Hepatocyte (in vitro differentiated cells): ENCODE results near the gene DGAT2. TPM values are rescaled to one million over a fixed set of nuclear protein-coding genes. Genes with fewer than 3 reads are reported as not detected.

Source experiments
- DNase-seq: peaks from one replicate; pipeline ENCODE4 v3.0.0-alpha.2; 2016; ENCODE audit warnings: low spot score
- H2AFZ ChIP-seq: fragments of 200-600 bp; sonication (generic); 2 replicates; pipeline ENCODE4 v1.6.0; 2016; ENCODE audit warnings: antibody characterized with exemption, mild to moderate bottlenecking
- H3K27ac ChIP-seq: fragments of 200-600 bp; sonication (generic); 2 replicates; pipeline ENCODE4 v1.5.1; 2016; ENCODE audit warnings: mild to moderate bottlenecking
- H3K27me3 ChIP-seq: fragments of 200-600 bp; sonication (generic); 2 replicates; pipeline ENCODE4 v1.6.1; 2016
- H3K36me3 ChIP-seq: fragments of 200-600 bp; sonication (generic); replicated peaks from 2 replicates; pipeline ENCODE4 v1.5.1; 2016; ENCODE audit warnings: low read depth; ENCODE audit not compliant: insufficient read depth
- H3K4me1 ChIP-seq: fragments of 200-600 bp; sonication (generic); 2 replicates; pipeline ENCODE4 v1.5.1; 2016; ENCODE audit warnings: mild to moderate bottlenecking, moderate library complexity; ENCODE audit not compliant: insufficient read depth
- H3K4me2 ChIP-seq: fragments of 200-600 bp; sonication (generic); 2 replicates; pipeline ENCODE4 v1.6.0; 2016
- H3K4me3 ChIP-seq: fragments of 200-600 bp; sonication (generic); 2 replicates; pipeline ENCODE4 v1.5.1; 2016; ENCODE audit warnings: mild to moderate bottlenecking
- H3K79me2 ChIP-seq: fragments of 200-600 bp; sonication (generic); 2 replicates; pipeline ENCODE4 v1.6.0; 2017; ENCODE audit warnings: mild to moderate bottlenecking
- H3K9me2 ChIP-seq: fragments of 200-600 bp; sonication (generic); replicated peaks from 2 replicates; pipeline ENCODE4 v1.6.0; 2017; ENCODE audit warnings: mild to moderate bottlenecking; ENCODE audit not compliant: insufficient read depth
- H3K9me3 ChIP-seq: fragments of 200-600 bp; sonication (generic); 2 replicates; pipeline ENCODE4 v1.5.1; 2016; ENCODE audit warnings: low read depth, mild to moderate bottlenecking
- H4K20me1 ChIP-seq: fragments of 200-600 bp; sonication (generic); 2 replicates; pipeline ENCODE4 v1.6.0; 2016; ENCODE audit warnings: mild to moderate bottlenecking; ENCODE audit not compliant: insufficient read depth, poor library complexity, severe bottlenecking
- EZH2 ChIP-seq: fragments of 200-600 bp; sonication (generic); IDR thresholded peaks from 2 replicates; pipeline ENCODE4 v1.6.1; 2016; ENCODE audit warnings: antibody characterized with exemption, mild to moderate bottlenecking, borderline replicate concordance
- EZH2phosphoT487 ChIP-seq: fragments of 200-600 bp; sonication (generic); IDR thresholded peaks from one replicate; pipeline ENCODE4 v1.6.1; 2018; ENCODE audit warnings: antibody characterized with exemption, mild to moderate bottlenecking, low read depth, moderate library complexity; ENCODE audit not compliant: unreplicated experiment, severe bottlenecking
- WGBS: methylation state at CpG from one replicate; pipeline ENCODE4 v1.1.6; 2016; ENCODE audit warnings: low lambda C conversion rate; ENCODE audit errors: missing lambda C conversion rate; 5-methylcytosine and 5-hydroxymethylcytosine counted together
- polyA plus RNA-seq: library from polyadenylated mRNA; unstranded; fragments of >200 nt; fragmentation: Nextera tagmentation; extraction: Ambion mirVana; gene quantifications from 2 replicates; pipeline ENCODE4 v1.2.1, GENCODE V29; 2016
- small RNA-seq: library from RNA; depleted of rRNA; stranded (forward); fragments of <200 nt; gene quantifications from one replicate; pipeline ENCODE3, GENCODE V24; 2014
- total RNA-seq: library from RNA; depleted of rRNA; stranded (reverse); fragments of >200 nt; gene quantifications from 2 replicates; pipeline ENCODE4 v1.2.3, GENCODE V29; 2014
- TF ChIP-seq, protein P1 (sequence below): fragments of 200-600 bp; sonication (generic); IDR thresholded peaks from 2 replicates; pipeline ENCODE4 v1.5.1; 2016; ENCODE audit warnings: antibody characterized with exemption, mild to moderate bottlenecking; ENCODE audit not compliant: poor library complexity

DGAT2 gene
- total and polyA plus RNA-seq, 2 experiments from 2014 or later = 55.6 to 60.5 TPM

DNA sequence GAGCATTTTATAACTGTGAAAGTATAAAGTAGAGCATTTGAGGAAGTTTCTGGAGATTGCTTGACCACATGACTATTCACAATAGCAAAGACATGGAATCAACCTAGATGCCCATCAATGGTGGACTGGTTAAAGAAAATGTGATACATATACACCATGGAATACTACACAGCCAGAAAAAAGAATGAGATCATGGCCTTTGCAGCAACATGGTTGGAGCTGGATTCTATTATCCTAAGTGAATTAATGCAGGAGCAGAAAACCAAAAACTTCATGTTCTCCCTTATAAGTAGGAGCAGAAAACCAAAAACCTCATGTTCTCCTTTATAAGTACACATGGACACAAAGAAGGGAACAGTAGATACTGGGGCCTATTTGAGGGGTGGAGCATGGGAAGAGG is 76.7 kb downstream of the DGAT2 start:
- Histone ChIP-seq H3K36me3 (no peaks in the 10 kb centered on the region), H3K9me2 (no peaks in the 10 kb centered on the region), H4K20me1 (no peaks in the 10 kb centered on the region), H3K4me1 (no peaks in the 10 kb centered on the region), H3K27ac (no peak overlapping the region), H3K79me2 (peaks cover 71% of the 10 kb centered on the region), H3K9me3 (no peaks in the 10 kb centered on the region), H2AFZ (no peak overlapping the region), H3K4me2 (no peak overlapping the region), H3K4me3 (no peak overlapping the region), H3K27me3 (no peaks in the 10 kb centered on the region)
- TF ChIP-seq, protein P1, sequence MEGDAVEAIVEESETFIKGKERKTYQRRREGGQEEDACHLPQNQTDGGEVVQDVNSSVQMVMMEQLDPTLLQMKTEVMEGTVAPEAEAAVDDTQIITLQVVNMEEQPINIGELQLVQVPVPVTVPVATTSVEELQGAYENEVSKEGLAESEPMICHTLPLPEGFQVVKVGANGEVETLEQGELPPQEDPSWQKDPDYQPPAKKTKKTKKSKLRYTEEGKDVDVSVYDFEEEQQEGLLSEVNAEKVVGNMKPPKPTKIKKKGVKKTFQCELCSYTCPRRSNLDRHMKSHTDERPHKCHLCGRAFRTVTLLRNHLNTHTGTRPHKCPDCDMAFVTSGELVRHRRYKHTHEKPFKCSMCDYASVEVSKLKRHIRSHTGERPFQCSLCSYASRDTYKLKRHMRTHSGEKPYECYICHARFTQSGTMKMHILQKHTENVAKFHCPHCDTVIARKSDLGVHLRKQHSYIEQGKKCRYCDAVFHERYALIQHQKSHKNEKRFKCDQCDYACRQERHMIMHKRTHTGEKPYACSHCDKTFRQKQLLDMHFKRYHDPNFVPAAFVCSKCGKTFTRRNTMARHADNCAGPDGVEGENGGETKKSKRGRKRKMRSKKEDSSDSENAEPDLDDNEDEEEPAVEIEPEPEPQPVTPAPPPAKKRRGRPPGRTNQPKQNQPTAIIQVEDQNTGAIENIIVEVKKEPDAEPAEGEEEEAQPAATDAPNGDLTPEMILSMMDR = no peak
- TF ChIP-seq EZH2phosphoT487 = no peak
- TF ChIP-seq EZH2 = no peak
- no peak for DNase-seq

- Histone ChIP-seq H3K4me3 (no peak overlapping the region), H3K9me2 (no peaks in the 10 kb centered on the region), H3K27ac (no peak overlapping the region), H3K36me3 (no peaks in the 10 kb centered on the region), H2AFZ (no peak overlapping the region), H3K4me2 (no peak overlapping the region), H3K79me2 (peaks cover 58% of the 10 kb centered on the region), H4K20me1 (no peaks in the 10 kb centered on the region), H3K9me3 (no peaks in the 10 kb centered on the region), H3K27me3 (no peaks in the 10 kb centered on the region), H3K4me1 (peaks cover 4% of the 10 kb centered on the region)
- TF ChIP-seq EZH2phosphoT487 = no peak
- TF ChIP-seq, protein P1 = no peak
- no peak for TF ChIP-seq EZH2
- no peak for DNase-seq
Measured at GRCh38 chr11:75849894-75850293, 81.3 kb downstream of the DGAT2 start.

- Histone ChIP-seq H3K4me1 (peaks cover 4% of the 10 kb centered on the region), H3K4me3 (no peak overlapping the region), H3K9me3 (no peaks in the 10 kb centered on the region), H3K4me2 (no peak overlapping the region), H4K20me1 (no peaks in the 10 kb centered on the region), H3K79me2 (peaks cover 53% of the 10 kb centered on the region), H3K27me3 (no peaks in the 10 kb centered on the region), H3K27ac (peak overlapping the region; percentile 3), H3K9me2 (no peaks in the 10 kb centered on the region), H3K36me3 (no peaks in the 10 kb centered on the region), H2AFZ (no peak overlapping the region)
- no peak for TF ChIP-seq EZH2
- no peak for TF ChIP-seq EZH2phosphoT487
- TF ChIP-seq, protein P1 = no peak
- no peak for DNase-seq
- WGBS = 49% methylated on average over 3 of the region's 3 CpGs
Measured at GRCh38 chr11:75850787-75851186, 82.2 kb downstream of the DGAT2 start.

Small RNA genes within 50 kb of the gene (small RNA-seq; reads per million reads assigned to genes)
- not detected for gene RF00019
- gene RN7SL786P = not detected

Other genes starting within 250 kb of the DGAT2 start
- gene GDPD5, start 242.8 kb upstream of the DGAT2 start, total RNA-seq = 5.2 and 7.3 TPM in 2 replicates
- 6.3 and 8.9 TPM in 2 replicates for gene GDPD5, start 242.8 kb upstream of the DGAT2 start, polyA plus RNA-seq
- gene SERPINH1, start 206.5 kb upstream of the DGAT2 start, total RNA-seq = 709 and 805 TPM in 2 replicates
- 479 and 492 TPM in 2 replicates for gene SERPINH1, start 206.5 kb upstream of the DGAT2 start, polyA plus RNA-seq
- 2.2 and 3.8 TPM in 2 replicates for gene MAP6, start 99.7 kb upstream of the DGAT2 start, total RNA-seq
- 4.4 and 6.4 TPM in 2 replicates for gene MAP6, start 99.7 kb upstream of the DGAT2 start, polyA plus RNA-seq
- gene MOGAT2, start 50.9 kb upstream of the DGAT2 start, total RNA-seq = 2.4 and 3.2 TPM in 2 replicates
- gene MOGAT2, start 50.9 kb upstream of the DGAT2 start, polyA plus RNA-seq = 0.84 and 2.9 TPM in 2 replicates
- gene UVRAG, start 46.4 kb downstream of the DGAT2 start, total RNA-seq = 25.2 and 36.5 TPM in 2 replicates
- 15.3 and 21.1 TPM in 2 replicates for gene UVRAG, start 46.4 kb downstream of the DGAT2 start, polyA plus RNA-seq